HG02642 (cell line): ENCODE data around the gene MAJIN.
"Not testable (repeated sequence)": the region's sequence is repeated elsewhere in the genome, so short reads cannot be mapped to it uniquely, and the experiment has no call there.

Source experiments
- ATAC-seq: cut with Tn5 transposase; IDR thresholded peaks from one replicate; pipeline ENCODE4 v1.9.1; 2021; ENCODE audit warnings: mild to moderate bottlenecking; ENCODE audit not compliant: unreplicated experiment, poor library complexity

Gene MAJIN

GRCh38 chr11:64994318-64994717 lies 22.4 kb upstream of the MAJIN start:
- no peak for ATAC-seq

DNA sequence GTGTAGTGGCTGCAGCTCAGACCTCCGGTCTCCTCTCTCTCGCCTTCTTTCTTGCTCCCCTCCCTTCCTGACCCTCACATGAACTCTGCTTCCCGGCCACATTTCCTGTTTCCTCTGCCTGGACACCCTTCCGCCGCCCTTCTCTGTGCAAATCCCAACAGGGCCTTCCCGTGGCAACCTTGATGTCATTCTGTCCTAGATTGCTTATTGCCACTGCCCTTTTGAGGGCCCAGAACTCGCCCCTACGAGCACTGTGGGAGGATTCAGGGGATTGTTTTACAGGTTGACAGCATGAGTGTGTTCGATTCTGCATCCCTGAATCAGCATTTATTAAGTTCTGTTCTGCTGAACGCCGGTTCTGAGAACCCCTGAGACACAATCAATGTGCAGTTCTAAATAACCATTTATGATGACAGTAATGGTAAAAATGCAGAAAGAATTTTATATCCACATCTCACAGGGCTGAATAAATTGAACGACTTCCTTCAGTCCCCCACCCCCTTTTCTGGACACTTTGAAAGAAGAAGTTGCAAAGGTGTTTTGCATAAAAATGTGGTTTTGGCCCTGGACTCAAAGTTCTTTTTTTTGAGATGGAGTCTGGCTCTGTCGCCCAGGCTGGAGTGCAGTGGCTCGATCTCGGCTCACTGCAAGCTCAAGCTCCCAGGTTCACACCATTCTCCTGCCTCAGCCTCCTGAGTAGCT lies 18.5 kb upstream of the MAJIN start:
- ATAC-seq, result no peak

GRCh38 chr11:64989416-64989815 lies 17.5 kb upstream of the MAJIN start:
- no peak for ATAC-seq

- no peak for ATAC-seq
Measured at GRCh38 chr11:64987998-64988854, 16.3 kb upstream of the MAJIN start.

- not testable (repeated sequence) for ATAC-seq
Measured at GRCh38 chr11:64983339-64983738, 11.4 kb upstream of the MAJIN start.

GRCh38 chr11:64976651-64977050 lies 4.7 kb upstream of the MAJIN start:
- no peak for ATAC-seq

DNA sequence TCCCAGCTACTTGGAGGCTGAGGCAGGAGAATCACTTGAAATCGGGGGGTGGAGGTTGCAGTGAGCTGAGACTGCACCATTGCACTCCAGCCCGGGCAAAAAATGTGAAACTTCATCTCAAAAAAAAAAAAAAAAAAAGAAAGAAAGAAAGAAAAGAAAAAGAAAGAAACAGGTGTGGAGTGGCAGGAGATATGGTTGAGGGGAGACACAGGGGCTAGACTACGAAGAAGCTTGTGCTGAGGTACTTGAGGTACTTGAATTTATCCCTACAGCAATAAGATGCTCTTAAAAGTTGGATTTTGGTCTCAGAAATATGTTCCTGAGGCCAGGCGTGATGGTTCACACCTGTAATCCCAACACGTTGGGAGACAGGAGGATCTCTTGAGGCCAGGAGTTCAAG lies 2.2 kb upstream of the MAJIN start:
- no peak for ATAC-seq

GRCh38 chr11:64970731-64971151 lies 1.2 kb downstream of the MAJIN start:
- ATAC-seq, result no peak

DNA sequence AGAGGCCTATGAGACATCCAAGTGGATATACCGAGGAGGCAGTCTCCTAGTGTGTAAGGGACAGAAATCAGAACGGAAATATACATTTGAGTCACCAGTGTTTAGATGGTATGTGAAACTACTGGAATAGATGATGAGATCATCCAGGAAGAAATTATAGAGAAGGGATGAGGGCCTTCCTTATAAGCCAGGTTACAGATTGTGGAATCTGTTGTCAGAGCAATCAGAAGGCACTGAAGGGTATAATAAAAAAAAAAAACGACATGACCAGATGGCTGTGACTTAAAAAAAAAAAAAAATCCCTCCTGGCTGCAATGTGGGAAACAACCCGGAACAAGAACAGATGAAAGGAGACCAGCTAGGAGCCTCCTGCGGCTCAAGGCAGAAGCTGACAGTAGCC lies 2.7 kb downstream of the MAJIN start:
- no peak for ATAC-seq

DNA sequence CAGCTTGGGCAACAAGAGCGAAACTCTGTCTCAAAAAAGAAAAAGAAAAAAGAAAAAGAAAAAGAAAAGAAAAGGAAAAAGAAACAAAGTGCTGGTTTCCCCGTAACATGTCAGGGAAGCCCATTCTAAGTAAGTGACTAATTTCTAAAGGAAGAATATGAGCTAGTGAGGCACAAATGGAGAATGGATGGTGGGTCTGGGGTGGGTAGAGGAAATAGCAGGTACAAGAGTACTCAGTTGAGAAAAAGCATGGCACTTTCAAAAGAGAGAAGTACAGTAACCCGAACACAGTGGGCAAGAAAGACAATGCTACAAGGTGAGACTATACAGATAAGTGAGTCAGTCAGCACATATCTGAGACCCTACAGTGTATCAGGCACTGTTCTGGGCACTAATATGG lies 4.5 kb downstream of the MAJIN start:
- no peak for ATAC-seq

GRCh38 chr11:64963072-64963631 lies 8.8 kb downstream of the MAJIN start:
- ATAC-seq, result no peak

DNA sequence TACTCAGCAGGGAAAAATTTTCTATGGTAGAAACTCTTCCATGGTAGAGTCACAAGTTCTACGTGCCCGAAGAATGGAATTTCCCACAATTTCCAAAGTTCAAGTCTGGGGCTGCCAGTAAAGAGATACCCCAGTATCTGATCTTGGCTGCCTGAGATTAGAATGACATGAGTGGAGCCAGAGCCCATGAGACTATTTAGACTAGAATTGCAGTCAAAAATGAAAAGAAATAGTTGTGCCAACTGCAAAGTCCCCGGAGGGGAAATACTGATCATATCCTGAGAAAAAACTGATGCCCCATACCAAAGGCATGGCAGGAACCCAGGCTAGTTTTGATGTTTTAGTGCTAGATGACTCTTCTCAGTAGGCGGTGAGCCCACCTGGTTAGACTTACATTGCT lies 11.2 kb downstream of the MAJIN start:
- ATAC-seq, result no peak

- ATAC-seq, result no peak
Measured at GRCh38 chr11:64959498-64959897, 12.4 kb downstream of the MAJIN start.

GRCh38 chr11:64954201-64954600 lies 17.7 kb downstream of the MAJIN start:
- ATAC-seq, result no peak

GRCh38 chr11:64951529-64951928 lies 20.4 kb downstream of the MAJIN start:
- ATAC-seq, result no peak

GRCh38 chr11:64947208-64947814 lies 24.6 kb downstream of the MAJIN start:
- ATAC-seq, result no peak

GRCh38 chr11:64936539-64936938 lies 35.4 kb downstream of the MAJIN start:
- no peak for ATAC-seq

- ATAC-seq, result no peak
Measured at GRCh38 chr11:64935359-64936081, 36.4 kb downstream of the MAJIN start, which contains the start of gene GPHA2. Gene GPHA2, minus strand, starts transcription at chr11:64935893. Its CDS starts 433 bp downstream, at chr11:64935460.

DNA sequence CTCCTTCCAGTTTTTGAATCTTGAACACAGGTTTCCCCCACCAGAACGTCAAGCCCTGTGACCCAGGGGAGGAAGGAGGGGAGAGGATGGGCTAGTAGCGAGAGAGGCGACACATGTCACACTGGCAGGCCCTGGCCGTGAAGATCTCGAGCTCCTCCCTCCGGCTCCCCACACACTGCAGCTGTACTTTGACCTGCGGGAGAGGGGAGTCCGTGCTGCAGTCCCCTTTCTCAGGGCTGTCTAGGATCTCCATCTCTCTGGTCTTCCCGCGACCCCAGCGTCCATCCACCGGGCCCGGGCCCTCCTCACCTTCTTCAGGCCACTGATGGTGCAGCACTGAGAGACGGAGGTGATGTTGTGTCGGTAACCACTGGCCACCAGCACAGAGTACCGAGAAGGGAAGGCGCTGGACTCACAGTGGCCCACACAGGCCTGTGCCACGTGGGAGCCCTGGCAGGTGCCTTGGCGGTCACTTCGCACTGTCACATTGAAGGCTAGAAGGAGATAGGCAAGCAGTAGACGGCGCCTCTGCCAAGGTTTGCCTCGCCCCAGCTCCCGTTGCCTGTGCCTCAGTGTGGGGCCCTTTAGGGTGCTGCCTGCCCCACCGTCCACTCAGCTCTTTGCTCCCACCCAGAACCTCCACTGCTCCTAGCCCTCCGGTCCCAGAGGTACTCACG lies 37.1 kb downstream of the MAJIN start:
- ATAC-seq, result no peak
